ENCODE measurements around the gene CCN6.
"Not testable (repeated sequence)": the region's sequence is repeated elsewhere in the genome, so short reads cannot be mapped to it uniquely, and the experiment has no call there.

Gene CCN6

GRCh38 chr6:112038268-112038667 is 15.6 kb upstream of the CCN6 start:
- no peaks in the 10 kb centered on the region for H3K27me3 Mint-ChIP-seq

GRCh38 chr6:112038756-112039430 is 15.0 kb upstream of the CCN6 start:
- H3K4me3 Mint-ChIP-seq = no peak overlapping the region
- no peak overlapping the region for H3K27ac Mint-ChIP-seq
- ATAC-seq = no peak
- DNase-seq = no peak
- no peaks in the 10 kb centered on the region for H3K27me3 Mint-ChIP-seq
- peaks cover 86% of the 10 kb centered on the region for H3K4me1 Mint-ChIP-seq
- no peaks in the 10 kb centered on the region for H3K9me3 Mint-ChIP-seq

More at GRCh38 chr6:112038268-112038667, 15.6 kb upstream of the CCN6 start:
- no peak for ATAC-seq
- Mint-ChIP-seq H3K27ac (peak overlapping the region in 1 of 2 donors; percentile 43), H3K4me1 (peaks cover 87% of the 10 kb centered on the region), H3K9me3 (no peaks in the 10 kb centered on the region), H3K4me3 (no peak overlapping the region)
- no peak for DNase-seq

- no peak overlapping the region for H3K27ac Mint-ChIP-seq
- ATAC-seq = no peak
- DNase-seq = no peak
- no peak overlapping the region for H3K4me3 Mint-ChIP-seq
- no peaks in the 10 kb centered on the region for H3K9me3 Mint-ChIP-seq
- no peaks in the 10 kb centered on the region for H3K27me3 Mint-ChIP-seq
- peaks cover 86% of the 10 kb centered on the region for H3K4me1 Mint-ChIP-seq
Observed at GRCh38 chr6:112039431-112039770, 14.5 kb upstream of the CCN6 start.

GRCh38 chr6:112040956-112041355 is 12.9 kb upstream of the CCN6 start:
- peaks cover 70% of the 10 kb centered on the region for H3K4me1 Mint-ChIP-seq
- ATAC-seq (no peak), DNase-seq (no peak)
- H3K4me3 Mint-ChIP-seq = no peak overlapping the region
- no peaks in the 10 kb centered on the region for H3K9me3 Mint-ChIP-seq
- H3K27me3 Mint-ChIP-seq = no peaks in the 10 kb centered on the region
- no peak overlapping the region for H3K27ac Mint-ChIP-seq

GRCh38 chr6:112041535-112041934 is 12.4 kb upstream of the CCN6 start:
- H3K9me3 Mint-ChIP-seq = no peaks in the 10 kb centered on the region
- no peak overlapping the region for H3K4me3 Mint-ChIP-seq
- DNase-seq (no peak), ATAC-seq (no peak)
- H3K27ac Mint-ChIP-seq = peak overlapping the region; percentile 29 to 81
- peaks cover 65% of the 10 kb centered on the region for H3K4me1 Mint-ChIP-seq
- no peaks in the 10 kb centered on the region for H3K27me3 Mint-ChIP-seq

DNA sequence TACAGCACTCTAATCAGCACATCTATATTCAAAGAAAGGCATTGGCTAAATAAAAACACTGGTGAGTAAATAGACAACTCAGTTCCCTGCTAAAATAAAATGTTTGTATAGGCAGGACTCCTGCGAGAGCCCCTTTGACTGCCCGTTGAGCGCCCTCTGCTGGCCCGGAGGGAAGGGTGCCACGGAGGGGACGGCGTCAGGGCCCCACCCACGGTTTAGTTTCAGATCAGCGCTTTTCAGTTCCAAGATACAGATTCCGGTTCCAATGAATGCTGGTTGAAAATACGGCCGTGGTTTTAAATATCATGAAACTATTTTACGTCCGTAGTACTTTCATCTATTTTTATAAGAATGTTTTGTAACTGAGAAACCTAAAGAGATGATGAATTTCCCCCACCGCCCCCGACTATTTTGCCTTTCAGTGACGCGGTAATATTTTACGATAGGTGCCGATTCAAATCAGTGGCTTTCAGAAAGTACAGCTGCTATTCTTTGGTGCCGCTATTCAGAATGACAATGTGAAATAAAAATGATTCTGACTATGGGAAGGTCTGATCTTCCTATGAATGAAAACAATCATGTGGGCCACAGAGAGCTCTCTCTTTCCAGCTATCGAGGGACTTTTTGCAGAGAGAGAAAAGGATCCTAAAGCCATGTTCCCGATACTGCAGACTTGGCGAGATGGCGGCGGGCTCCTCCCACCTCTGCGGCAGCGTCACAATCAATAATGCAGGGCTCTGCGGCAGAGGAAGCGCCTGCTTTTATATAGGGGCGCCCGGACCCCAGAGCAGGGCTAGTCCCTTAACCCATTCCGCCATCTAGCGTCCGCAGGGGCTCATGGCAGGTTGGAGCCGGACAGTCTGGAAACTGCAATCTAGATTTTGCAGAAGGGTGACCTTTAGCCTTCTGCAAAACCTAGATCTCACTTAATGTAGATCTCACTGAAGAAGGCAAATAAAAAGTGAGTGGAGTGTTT is 10.6 kb upstream of the CCN6 start:
- Mint-ChIP-seq H3K4me3 (peak overlapping the region; percentile 87 to 91), H3K27me3 (no peaks in the 10 kb centered on the region), H3K27ac (peak overlapping the region; percentile 90 to 97), H3K9me3 (no peaks in the 10 kb centered on the region), H3K4me1 (peaks cover 48% of the 10 kb centered on the region)
- ATAC-seq (peak; percentile 97), DNase-seq (peak; percentile 93)

GRCh38 chr6:112044196-112044595 is 9.7 kb upstream of the CCN6 start:
- peak overlapping the region in 1 of 2 donors; percentile 87 for H3K4me3 Mint-ChIP-seq
- H3K27ac Mint-ChIP-seq = no peak overlapping the region
- ATAC-seq (no peak), DNase-seq (no peak)
- no peaks in the 10 kb centered on the region for H3K9me3 Mint-ChIP-seq
- H3K27me3 Mint-ChIP-seq = no peaks in the 10 kb centered on the region
- H3K4me1 Mint-ChIP-seq = peaks cover 44% of the 10 kb centered on the region

DNA sequence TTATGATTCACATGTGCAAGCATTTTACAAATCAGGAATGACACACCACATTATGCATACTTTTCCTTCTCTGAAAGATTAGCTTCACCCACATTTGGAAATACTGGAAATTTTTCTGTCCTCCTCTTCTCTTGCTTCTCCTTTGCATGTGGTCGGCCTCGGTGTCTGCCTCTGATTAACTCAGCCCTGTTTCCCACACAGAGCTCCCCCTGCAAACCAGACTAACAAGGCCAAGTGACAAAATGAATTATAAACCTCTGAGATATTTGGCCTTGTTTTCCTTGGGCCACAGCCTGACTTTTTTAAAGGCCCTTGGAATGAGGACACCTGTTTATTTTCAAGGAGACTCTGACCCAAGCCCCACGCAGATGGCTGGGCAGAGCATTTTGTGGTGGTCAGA is 9.0 kb upstream of the CCN6 start:
- Mint-ChIP-seq H3K4me1 (peaks cover 41% of the 10 kb centered on the region), H3K27me3 (no peaks in the 10 kb centered on the region), H3K4me3 (no peak overlapping the region), H3K9me3 (no peaks in the 10 kb centered on the region), H3K27ac (no peak overlapping the region)
- no peak for DNase-seq
- ATAC-seq = no peak

DNA sequence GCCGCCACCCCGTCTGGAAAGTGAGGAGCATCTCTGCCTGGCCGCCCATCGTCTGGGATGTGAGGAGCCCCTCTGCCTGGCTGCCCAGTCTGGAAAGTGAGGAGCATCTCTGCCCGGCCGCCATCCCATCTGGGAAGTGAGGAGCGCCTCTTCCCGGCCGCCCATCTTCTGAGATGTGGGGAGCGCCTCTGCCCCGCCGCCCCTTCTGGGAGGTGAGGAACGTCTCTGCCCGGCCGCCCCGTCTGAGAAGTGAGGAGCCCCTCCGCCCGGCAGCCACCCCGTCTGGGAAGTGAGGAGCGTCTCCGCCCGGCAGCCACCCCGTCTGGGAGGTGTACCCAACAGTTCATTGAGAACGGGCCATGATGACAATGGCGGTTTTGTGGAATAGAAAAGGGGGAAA is 6.4 kb upstream of the CCN6 start:
- peaks cover 25% of the 10 kb centered on the region for H3K4me1 Mint-ChIP-seq
- not testable (repeated sequence) for H3K27ac Mint-ChIP-seq, ATAC-seq, H3K4me3 Mint-ChIP-seq, DNase-seq, H3K27me3 Mint-ChIP-seq, H3K9me3 Mint-ChIP-seq

DNA sequence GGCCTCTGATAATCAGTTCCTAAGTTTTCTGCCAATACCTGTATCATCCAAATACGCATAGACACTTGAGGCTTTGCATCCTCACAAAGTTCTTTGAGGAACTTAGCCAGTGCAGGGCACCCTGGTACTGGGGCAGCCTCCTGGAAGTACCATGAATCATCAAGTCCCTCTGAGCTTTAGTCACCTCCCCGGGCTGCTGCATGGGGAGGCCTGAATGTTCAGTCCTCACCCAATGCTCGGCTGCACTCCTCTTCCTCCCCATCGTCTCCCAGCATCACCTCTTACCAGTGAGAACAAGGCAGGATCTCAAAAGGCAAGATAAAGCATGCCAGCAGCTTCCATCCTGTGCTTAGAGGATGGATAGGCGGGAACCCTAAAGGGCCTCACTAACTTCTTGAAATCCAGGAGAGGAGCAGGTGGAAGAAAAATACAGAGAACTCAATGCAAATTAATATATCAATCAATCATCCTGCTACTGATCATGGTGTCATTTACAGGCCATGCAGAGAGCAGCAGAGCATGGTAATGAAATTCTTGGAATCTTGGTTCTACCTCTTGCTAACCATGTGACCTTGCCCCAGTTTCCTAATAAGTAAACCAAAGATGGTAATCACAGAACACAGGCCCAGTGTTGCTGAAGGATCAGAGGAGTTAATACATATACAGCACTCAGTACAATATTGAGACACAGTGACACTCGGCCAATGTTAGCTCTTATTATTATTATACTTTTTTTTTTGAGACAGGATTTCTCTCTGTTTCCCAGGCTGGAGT is 4.7 kb upstream of the CCN6 start:
- ATAC-seq (no peak), DNase-seq (no peak)
- no peak overlapping the region for H3K27ac Mint-ChIP-seq
- H3K27me3 Mint-ChIP-seq = no peaks in the 10 kb centered on the region
- no peak overlapping the region for H3K4me3 Mint-ChIP-seq
- no peaks in the 10 kb centered on the region for H3K9me3 Mint-ChIP-seq
- H3K4me1 Mint-ChIP-seq = peaks cover 13% of the 10 kb centered on the region

DNA sequence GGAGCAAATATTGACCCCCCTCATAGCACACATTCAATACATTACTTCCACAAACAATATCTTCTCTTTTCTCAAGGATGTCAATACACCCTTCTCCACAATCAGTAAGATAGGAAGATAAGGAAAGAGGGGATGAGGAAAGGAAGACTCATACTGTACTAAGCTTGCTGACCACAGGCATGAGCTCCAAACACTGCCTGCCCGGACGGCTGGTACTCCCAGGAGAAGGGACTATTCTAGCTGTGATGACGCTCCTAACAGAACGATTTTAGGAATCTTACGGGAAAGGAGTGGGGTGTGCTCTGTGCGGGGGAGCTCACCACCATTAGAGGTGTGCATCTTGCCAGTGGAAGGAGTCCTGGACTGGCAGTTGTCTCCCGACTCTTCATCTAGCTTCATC is 3.9 kb upstream of the CCN6 start:
- H3K27ac Mint-ChIP-seq = no peak overlapping the region
- no peak overlapping the region for H3K4me3 Mint-ChIP-seq
- DNase-seq (no peak), ATAC-seq (no peak)
- H3K4me1 Mint-ChIP-seq = peaks cover 11% of the 10 kb centered on the region
- H3K27me3 Mint-ChIP-seq = no peaks in the 10 kb centered on the region
- no peaks in the 10 kb centered on the region for H3K9me3 Mint-ChIP-seq

- no peak overlapping the region for H3K4me3 Mint-ChIP-seq
- DNase-seq (no peak), ATAC-seq (no peak)
- no peak overlapping the region for H3K27ac Mint-ChIP-seq
- H3K9me3 Mint-ChIP-seq = no peaks in the 10 kb centered on the region
- peaks cover 11% of the 10 kb centered on the region for H3K4me1 Mint-ChIP-seq
- H3K27me3 Mint-ChIP-seq = no peaks in the 10 kb centered on the region
Observed at GRCh38 chr6:112050429-112050828, 3.5 kb upstream of the CCN6 start.

- H3K27ac Mint-ChIP-seq, H3K27me3 Mint-ChIP-seq, DNase-seq, ATAC-seq, H3K9me3 Mint-ChIP-seq, H3K4me3 Mint-ChIP-seq: not testable (repeated sequence)
- peaks cover 11% of the 10 kb centered on the region for H3K4me1 Mint-ChIP-seq
Observed at GRCh38 chr6:112051251-112051740, 2.6 kb upstream of the CCN6 start.

GRCh38 chr6:112054555-112055190 is 769 bp downstream of the CCN6 start:
- H3K4me3 Mint-ChIP-seq = no peak overlapping the region
- ATAC-seq = no peak
- no peak for DNase-seq
- H3K4me1 Mint-ChIP-seq = peaks cover 5% of the 10 kb centered on the region
- no peaks in the 10 kb centered on the region for H3K27me3 Mint-ChIP-seq
- no peak overlapping the region for H3K27ac Mint-ChIP-seq
- H3K9me3 Mint-ChIP-seq = no peaks in the 10 kb centered on the region
